OCI-LY1 (cell line): Measurements from ENCODE around the gene KIF22.
"Not testable (repeated sequence)": the region's sequence is repeated elsewhere in the genome, so short reads cannot be mapped to it uniquely, and the experiment has no call there.

ENCODE experiments used
- H2AFZ ChIP-seq: fragments of 200-600 bp; sonication (generic), shearing (Covaris generic); 2 replicates; pipeline ENCODE4 v1.6.0; 2014; ENCODE audit warnings: antibody characterized with exemption, mild to moderate bottlenecking, low read length
- H3F3A ChIP-seq: fragments of 200-600 bp; sonication (generic), shearing (Covaris generic); 2 replicates; pipeline ENCODE4 v1.6.0; 2014; ENCODE audit warnings: mild to moderate bottlenecking, antibody characterized with exemption, low read length, moderate library complexity; ENCODE audit not compliant: insufficient read depth
- H3K27ac ChIP-seq: fragments of 200-600 bp; sonication (generic); 2 replicates; pipeline ENCODE4 v1.5.1; 2014; ENCODE audit warnings: low read length, mixed run types, mild to moderate bottlenecking, low read depth; ENCODE audit not compliant: poor library complexity, severe bottlenecking
- H3K27me3 ChIP-seq: fragments of 200-600 bp; sonication (generic); 2 replicates; pipeline ENCODE4 v1.6.0; 2014; ENCODE audit warnings: antibody characterized with exemption, mild to moderate bottlenecking, low read length, moderate library complexity; ENCODE audit not compliant: insufficient read depth
- H3K36me3 ChIP-seq: fragments of 200-600 bp; sonication (generic); 2 replicates; pipeline ENCODE4 v1.6.1; 2014; ENCODE audit warnings: mild to moderate bottlenecking, antibody characterized with exemption, low read length, moderate library complexity, mixed read lengths; ENCODE audit not compliant: insufficient read depth
- H3K4me1 ChIP-seq: fragments of 200-600 bp; sonication (generic); 2 replicates; pipeline ENCODE4 v1.5.1; 2014; ENCODE audit warnings: mild to moderate bottlenecking, low read length, moderate library complexity; ENCODE audit not compliant: insufficient read depth, severe bottlenecking
- H3K4me2 ChIP-seq: fragments of 200-600 bp; sonication (generic), shearing (Covaris generic); 2 replicates; pipeline ENCODE4 v1.6.1; 2014; ENCODE audit warnings: low read length
- H3K4me3 ChIP-seq: fragments of 200-600 bp; sonication (generic); 2 replicates; pipeline ENCODE4 v1.5.1; 2014; ENCODE audit warnings: low read length, low read depth, mild to moderate bottlenecking, mixed read lengths; ENCODE audit not compliant: poor library complexity, severe bottlenecking
- H3K79me2 ChIP-seq: fragments of 200-600 bp; shearing (Covaris generic); 2 replicates; pipeline ENCODE4 v1.6.1; 2016; ENCODE audit warnings: mixed run types, low read length, mixed read lengths; ENCODE audit not compliant: insufficient read depth
- H3K9ac ChIP-seq: fragments of 200-600 bp; sonication (generic), shearing (Covaris generic); 2 replicates; pipeline ENCODE4 v1.6.1; 2014; ENCODE audit warnings: mild to moderate bottlenecking, low read length, mixed read lengths
- H3K9me2 ChIP-seq: fragments of 200-600 bp; sonication (generic), shearing (Covaris generic); 2 replicates; pipeline ENCODE4 v1.6.1; 2014; ENCODE audit warnings: low read depth, mild to moderate bottlenecking, low read length, mixed read lengths
- H3K9me3 ChIP-seq: fragments of 200-600 bp; shearing (Covaris generic); 2 replicates; pipeline ENCODE4 v1.6.1; 2014; ENCODE audit warnings: low read length, mixed read lengths
- H4K20me1 ChIP-seq: fragments of 200-600 bp; sonication (generic), shearing (Covaris generic); 2 replicates; pipeline ENCODE4 v1.6.0; 2016; ENCODE audit warnings: mild to moderate bottlenecking, low read length; ENCODE audit not compliant: insufficient read depth
- CTCF ChIP-seq: fragments of 200-600 bp; sonication (generic), shearing (Covaris generic); IDR thresholded peaks from 2 replicates; pipeline ENCODE4 v1.5.1; 2017; ENCODE audit warnings: mild to moderate bottlenecking, antibody characterized with exemption, low read length, moderate library complexity, mixed read lengths
- EZH2 ChIP-seq: fragments of 200-600 bp; sonication (generic), shearing (Covaris generic); IDR thresholded peaks from 2 replicates; pipeline ENCODE4 v1.8.0; 2017; ENCODE audit warnings: borderline replicate concordance, mixed run types, mild to moderate bottlenecking, antibody characterized with exemption, low read length, moderate library complexity, mixed read lengths

The KIF22 gene

GRCh38 chr16:29769507-29769906 lies 21.0 kb upstream of the KIF22 start:
- Histone ChIP-seq H3K79me2 (no peaks in the 10 kb centered on the region), H3K36me3 (no peaks in the 10 kb centered on the region), H3K9me2 (no peaks in the 10 kb centered on the region), H2AFZ (no peak overlapping the region), H3K4me1 (no peaks in the 10 kb centered on the region), H3K9me3 (no peaks in the 10 kb centered on the region), H3K4me2 (no peak overlapping the region), H3F3A (no peaks in the 10 kb centered on the region), H3K27me3 (no peaks in the 10 kb centered on the region), H3K27ac (no peak overlapping the region), H4K20me1 (no peaks in the 10 kb centered on the region), H3K9ac (no peak overlapping the region), H3K4me3 (no peak overlapping the region)
- no peak for TF ChIP-seq CTCF
- TF ChIP-seq EZH2: no peak

- Histone ChIP-seq H3K27me3 (no peaks in the 10 kb centered on the region), H3K36me3 (no peaks in the 10 kb centered on the region), H3K4me1 (no peaks in the 10 kb centered on the region), H4K20me1 (no peaks in the 10 kb centered on the region), H3K4me3 (no peak overlapping the region), H2AFZ (no peak overlapping the region), H3K4me2 (no peak overlapping the region), H3K27ac (no peak overlapping the region), H3K79me2 (no peaks in the 10 kb centered on the region), H3K9ac (no peak overlapping the region), H3F3A (no peaks in the 10 kb centered on the region), H3K9me2 (no peaks in the 10 kb centered on the region), H3K9me3 (no peaks in the 10 kb centered on the region)
- TF ChIP-seq CTCF (no peak), EZH2 (no peak)
These were observed 20.2 kb upstream of the KIF22 start for GRCh38 chr16:29770250-29770929.

- H3K4me1 ChIP-seq, H3K27me3 ChIP-seq, H3K4me3 ChIP-seq, H3K79me2 ChIP-seq, H3K9ac ChIP-seq, H3F3A ChIP-seq, H4K20me1 ChIP-seq, H2AFZ ChIP-seq, H3K9me3 ChIP-seq, H3K27ac ChIP-seq, H3K9me2 ChIP-seq, H3K36me3 ChIP-seq, H3K4me2 ChIP-seq: not testable (repeated sequence)
These were observed 18.2 kb upstream of the KIF22 start for GRCh38 chr16:29772330-29772729.

GRCh38 chr16:29774730-29775129 lies 15.8 kb upstream of the KIF22 start:
- Histone ChIP-seq H3K4me1 (no peaks in the 10 kb centered on the region), H3K27me3 (no peaks in the 10 kb centered on the region), H3K79me2 (no peaks in the 10 kb centered on the region), H3K4me3 (no peak overlapping the region), H3K36me3 (no peaks in the 10 kb centered on the region), H2AFZ (no peak overlapping the region), H3K4me2 (no peak overlapping the region), H3K9me2 (no peaks in the 10 kb centered on the region), H4K20me1 (no peaks in the 10 kb centered on the region), H3F3A (no peaks in the 10 kb centered on the region), H3K9me3 (no peaks in the 10 kb centered on the region), H3K9ac (no peak overlapping the region), H3K27ac (no peak overlapping the region)
- TF ChIP-seq EZH2 (no peak), CTCF (no peak)
